ENCODE data around the gene SCARB1.

DNA sequence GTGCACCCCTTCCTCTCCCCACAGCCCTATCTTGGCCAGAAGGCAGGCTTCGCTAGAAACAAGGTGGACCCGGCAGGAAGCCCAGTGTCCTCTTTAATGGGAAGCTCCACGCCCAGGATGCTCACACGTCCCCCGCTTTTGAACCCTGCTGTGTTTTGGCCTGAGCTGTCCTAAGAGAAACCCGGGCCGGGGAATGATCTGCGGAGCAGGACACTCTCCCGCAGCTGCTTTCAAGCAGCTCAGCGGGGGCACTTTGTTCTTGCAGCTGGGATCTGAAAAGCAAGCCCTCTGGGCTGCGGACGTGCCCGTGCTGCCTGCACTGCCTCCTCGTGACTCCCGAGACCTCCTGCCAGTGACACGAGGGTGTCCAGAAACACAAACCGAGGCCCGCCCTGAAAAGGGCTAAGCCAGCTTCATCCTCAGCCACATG lies 30.0 kb downstream of the SCARB1 start:
- TF ChIP-seq, protein P1, sequence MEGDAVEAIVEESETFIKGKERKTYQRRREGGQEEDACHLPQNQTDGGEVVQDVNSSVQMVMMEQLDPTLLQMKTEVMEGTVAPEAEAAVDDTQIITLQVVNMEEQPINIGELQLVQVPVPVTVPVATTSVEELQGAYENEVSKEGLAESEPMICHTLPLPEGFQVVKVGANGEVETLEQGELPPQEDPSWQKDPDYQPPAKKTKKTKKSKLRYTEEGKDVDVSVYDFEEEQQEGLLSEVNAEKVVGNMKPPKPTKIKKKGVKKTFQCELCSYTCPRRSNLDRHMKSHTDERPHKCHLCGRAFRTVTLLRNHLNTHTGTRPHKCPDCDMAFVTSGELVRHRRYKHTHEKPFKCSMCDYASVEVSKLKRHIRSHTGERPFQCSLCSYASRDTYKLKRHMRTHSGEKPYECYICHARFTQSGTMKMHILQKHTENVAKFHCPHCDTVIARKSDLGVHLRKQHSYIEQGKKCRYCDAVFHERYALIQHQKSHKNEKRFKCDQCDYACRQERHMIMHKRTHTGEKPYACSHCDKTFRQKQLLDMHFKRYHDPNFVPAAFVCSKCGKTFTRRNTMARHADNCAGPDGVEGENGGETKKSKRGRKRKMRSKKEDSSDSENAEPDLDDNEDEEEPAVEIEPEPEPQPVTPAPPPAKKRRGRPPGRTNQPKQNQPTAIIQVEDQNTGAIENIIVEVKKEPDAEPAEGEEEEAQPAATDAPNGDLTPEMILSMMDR (IDR thresholded peaks at IDR 0.05; ENCODE audit: insufficient read depth, low read depth, low read length): no peak
- TF ChIP-seq EZH2 (IDR thresholded peaks at IDR 0.05; ENCODE audit: insufficient read depth, low read length): no peak

Measured in astrocyte (in vitro differentiated cells and primary cell).